ENCODE data around the gene LIN7A.

LIN7A gene

GRCh38 chr12:80877721-80878265 lies 59.9 kb downstream of the LIN7A start:
- Histone ChIP-seq H3K27ac (no peak overlapping the region), H3K4me3 (ENCODE audit: low read depth, low read length) (no peak overlapping the region), H3K27me3 (ENCODE audit: insufficient read depth, low read depth, severe bottlenecking) (no peaks in the 10 kb centered on the region), H3K9me3 (ENCODE audit: severe bottlenecking) (no peaks in the 10 kb centered on the region), H3K36me3 (no peaks in the 10 kb centered on the region)
- DNase-seq = no peak
- no peak for TF ChIP-seq CTCF (IDR thresholded peaks at IDR 0.05; ENCODE audit: low read depth, low read length)

DNA sequence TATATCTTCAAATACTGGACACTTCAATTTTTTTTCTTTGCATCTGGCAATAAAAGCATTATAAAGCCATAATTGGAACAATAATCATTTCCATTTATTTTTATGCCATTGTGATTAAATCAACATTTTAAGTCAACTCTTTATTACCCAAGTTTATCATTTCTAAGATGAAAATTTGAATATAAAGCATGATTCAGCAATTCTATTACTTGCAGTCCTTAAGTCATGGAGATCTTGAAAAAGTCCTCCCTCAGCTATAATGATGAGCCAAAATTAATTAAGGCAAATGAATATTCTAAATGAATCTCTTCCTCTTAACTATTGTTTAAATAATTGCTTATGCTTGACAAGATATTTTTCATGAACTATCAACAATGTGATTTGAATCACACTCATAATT lies 65.7 kb downstream of the LIN7A start:
- no peak overlapping the region for H3K27ac ChIP-seq
- no peaks in the 10 kb centered on the region for H3K36me3 ChIP-seq

DNA sequence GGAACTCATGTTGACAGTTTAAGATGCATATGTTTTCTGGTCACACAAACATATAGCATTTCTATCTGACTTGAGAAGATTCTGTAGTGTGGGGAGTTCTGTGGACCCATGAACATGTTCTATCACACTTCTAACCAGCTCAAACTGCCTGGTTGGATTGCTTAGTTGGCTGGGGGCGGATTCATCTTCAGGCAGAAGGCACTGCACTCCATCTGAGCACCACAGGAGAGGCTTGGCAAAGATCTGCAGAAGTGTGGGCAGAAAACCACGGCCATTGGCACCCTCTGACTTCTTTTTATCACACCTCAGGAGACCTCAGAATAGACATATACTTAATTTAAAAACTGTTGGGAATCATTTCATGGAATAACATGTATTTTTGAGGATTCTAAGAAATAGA lies 68.5 kb downstream of the LIN7A start:
- no peak for DNase-seq
- no peak overlapping the region for H3K4me3 ChIP-seq (ENCODE audit: low read depth, low read length)
- H3K9me3 ChIP-seq (ENCODE audit: severe bottlenecking) = no peaks in the 10 kb centered on the region
- no peaks in the 10 kb centered on the region for H3K36me3 ChIP-seq
- TF ChIP-seq CTCF (IDR thresholded peaks at IDR 0.05; ENCODE audit: low read depth, low read length) = no peak
- H3K27ac ChIP-seq = no peak overlapping the region
- H3K27me3 ChIP-seq (ENCODE audit: insufficient read depth, low read depth, severe bottlenecking) = no peaks in the 10 kb centered on the region

More for the DNA sequence above, 65.7 kb downstream of the LIN7A start:
- Histone ChIP-seq H3K9me3 (ENCODE audit: severe bottlenecking) (no peaks in the 10 kb centered on the region), H3K4me3 (ENCODE audit: low read depth, low read length) (no peak overlapping the region), H3K27me3 (ENCODE audit: insufficient read depth, low read depth, severe bottlenecking) (no peaks in the 10 kb centered on the region)
- TF ChIP-seq CTCF (IDR thresholded peaks at IDR 0.05; ENCODE audit: low read depth, low read length) = no peak
- DNase-seq = no peak

GRCh38 chr12:80868576-80868975 lies 69.2 kb downstream of the LIN7A start:
- Histone ChIP-seq H3K36me3 (no peaks in the 10 kb centered on the region), H3K27ac (no peak overlapping the region), H3K27me3 (ENCODE audit: insufficient read depth, low read depth, severe bottlenecking) (no peaks in the 10 kb centered on the region), H3K9me3 (ENCODE audit: severe bottlenecking) (no peaks in the 10 kb centered on the region), H3K4me3 (ENCODE audit: low read depth, low read length) (no peak overlapping the region)
- TF ChIP-seq CTCF (IDR thresholded peaks at IDR 0.05; ENCODE audit: low read depth, low read length) = no peak
- no peak for DNase-seq

DNA sequence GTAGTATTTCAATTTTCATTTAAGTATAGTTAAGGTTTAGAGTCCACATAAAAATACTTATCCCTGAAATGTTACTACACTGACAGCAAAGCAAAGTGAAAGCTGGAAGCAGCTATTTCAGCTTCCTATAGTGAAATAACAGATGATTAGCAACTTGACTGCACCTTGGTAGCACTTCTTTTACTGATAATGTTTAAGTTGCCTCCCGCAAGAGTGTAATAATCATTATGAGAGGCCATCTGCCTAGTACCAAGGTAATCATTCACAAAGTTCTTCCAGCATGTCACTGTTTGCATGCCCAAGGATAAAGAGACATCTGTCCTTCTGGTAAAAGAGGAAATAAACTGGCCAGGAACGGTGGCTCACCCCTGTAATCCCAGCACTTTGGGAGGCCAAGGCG lies 69.8 kb downstream of the LIN7A start:
- Histone ChIP-seq H3K4me3 (ENCODE audit: low read depth, low read length) (no peak overlapping the region), H3K27me3 (ENCODE audit: insufficient read depth, low read depth, severe bottlenecking) (no peaks in the 10 kb centered on the region), H3K36me3 (no peaks in the 10 kb centered on the region), H3K9me3 (ENCODE audit: severe bottlenecking) (no peaks in the 10 kb centered on the region), H3K27ac (no peak overlapping the region)
- TF ChIP-seq CTCF (IDR thresholded peaks at IDR 0.05; ENCODE audit: low read depth, low read length) = no peak
- no peak for DNase-seq

DNA sequence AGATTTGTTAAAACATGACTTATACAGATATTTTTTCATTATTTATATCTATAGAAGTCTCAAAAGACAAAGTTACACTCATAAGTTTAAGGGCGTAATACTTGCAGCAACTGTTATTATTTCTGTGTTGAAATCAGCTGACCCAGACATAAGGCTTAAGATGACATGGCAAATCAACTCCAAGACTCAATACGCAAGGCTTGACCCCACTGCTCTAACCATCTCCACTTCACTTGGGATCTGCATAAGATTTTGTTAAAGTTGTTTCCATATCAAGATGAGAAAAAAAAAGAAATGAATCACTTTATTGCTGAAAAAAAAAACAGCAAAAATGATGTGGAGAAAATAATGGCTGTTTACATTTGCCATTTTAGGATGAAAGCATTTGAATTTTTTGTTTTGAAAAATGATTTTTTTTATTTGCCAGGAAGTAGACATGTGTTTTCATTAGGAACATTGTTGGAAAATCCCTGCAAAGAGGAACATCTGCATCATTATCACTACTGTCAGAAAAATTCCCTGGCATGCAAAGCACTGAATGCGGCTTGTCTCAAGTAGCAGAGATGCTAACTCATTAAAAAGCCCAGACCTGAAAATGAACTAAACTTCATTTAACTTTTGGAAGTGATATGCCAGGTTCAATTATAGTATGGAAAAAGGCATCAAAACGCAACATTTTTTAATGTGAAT lies 73.5 kb downstream of the LIN7A start:
- no peaks in the 10 kb centered on the region for H3K36me3 ChIP-seq
- no peaks in the 10 kb centered on the region for H3K27me3 ChIP-seq (ENCODE audit: insufficient read depth, low read depth, severe bottlenecking)
- TF ChIP-seq CTCF (IDR thresholded peaks at IDR 0.05; ENCODE audit: low read depth, low read length) = no peak
- H3K4me3 ChIP-seq (ENCODE audit: low read depth, low read length) = no peak overlapping the region
- no peaks in the 10 kb centered on the region for H3K9me3 ChIP-seq (ENCODE audit: severe bottlenecking)
- no peak for DNase-seq
- no peak overlapping the region for H3K27ac ChIP-seq
